H1 (cell line): ENCODE results near the gene TMSB10. TPM values are rescaled to one million over a fixed set of nuclear protein-coding genes. Genes with fewer than 3 reads are reported as not detected.

Source experiments
- CTCF ChIA-PET: fragments of 300-600 bp; sonication (Branson Sonifier 250); formaldehyde crosslinking; loops from one replicate; lab custom pipeline; 2021; ENCODE audit not compliant: partially characterized antibody; lab: Charles Lee
- POLR2A ChIA-PET: fragments of 300-600 bp; sonication (Branson Sonifier 250); formaldehyde crosslinking; loops from one replicate; lab custom pipeline; 2021; ENCODE audit warnings: inconsistent platforms; ENCODE audit not compliant: partially characterized antibody; lab: Charles Lee
- DNase-seq, 2 experiments: peaks; one replicate each; pipeline versions ENCODE4 v3.0.0 to v3.0.0-alpha.2; 2010 to 2022; ENCODE audit warnings: low spot score in 2 of 2, low read depth in 1 of 2, mixed read lengths in 1 of 2
- FAIRE-seq: peaks from 2 replicates; lab custom pipeline; 2011; peaks lifted over from hg19 to GRCh38; lab: Jason Lieb, UNC
- H2AFZ ChIP-seq: 2 replicates; pipeline ENCODE4 v1.8.1; 2012; ENCODE audit warnings: low read length, inconsistent platforms
- H2AK5ac ChIP-seq: 2 replicates; pipeline ENCODE4 v1.6.1; 2013; ENCODE audit warnings: low read depth, low read length
- H2BK120ac ChIP-seq: replicated peaks from 2 replicates; pipeline ENCODE3; 2013; ENCODE audit warnings: low read depth, low read length, inconsistent platforms
- H2BK12ac ChIP-seq: 2 replicates; pipeline ENCODE4 v1.6.1; 2013; ENCODE audit warnings: low read depth, low read length
- H2BK15ac ChIP-seq: 2 replicates; pipeline ENCODE4 v1.6.1; 2013; ENCODE audit warnings: low read length
- H2BK20ac ChIP-seq: 2 replicates; pipeline ENCODE4 v1.6.1; 2013; ENCODE audit warnings: low read length
- H2BK5ac ChIP-seq: 2 replicates; pipeline ENCODE4 v1.6.1; 2013; ENCODE audit warnings: low read depth, low read length
- H3K14ac ChIP-seq: 2 replicates; pipeline ENCODE4 v1.6.1; 2013; ENCODE audit warnings: inconsistent platforms; ENCODE audit not compliant: insufficient read length
- H3K18ac ChIP-seq: 2 replicates; pipeline ENCODE4 v1.6.1; 2013; ENCODE audit warnings: low read length; ENCODE audit errors: extremely low read depth
- H3K23ac ChIP-seq: 2 replicates; pipeline ENCODE4 v1.6.1; 2013; ENCODE audit warnings: inconsistent platforms; ENCODE audit not compliant: insufficient read length
- H3K23me2 ChIP-seq: 2 replicates; pipeline ENCODE4 v1.6.1; 2013; ENCODE audit warnings: low read depth, low read length
- H3K27ac ChIP-seq: 2 replicates; pipeline ENCODE4 v1.6.1; 2011; ENCODE audit warnings: low read depth, low read length, inconsistent platforms
- H3K27me3 ChIP-seq, 4 experiments: replicated peaks in 1 of 4; 1 replicate in 1 of 4; 2 replicates in 3 of 4; pipeline versions ENCODE4 v1.6.1 to v1.8.1; 2011 to 2013; ENCODE audit warnings: low read length in 3 of 4, mild to moderate bottlenecking in 3 of 4, inconsistent platforms in 2 of 4, mixed read lengths in 2 of 4, moderate library complexity in 1 of 4; ENCODE audit not compliant: control insufficient read depth in 3 of 4, insufficient read depth in 3 of 4; ENCODE audit errors: extremely low read depth in 1 of 4
- H3K36me3 ChIP-seq, 4 experiments: 2 replicates each; pipeline versions ENCODE4 v1.6.1 to v1.8.1; 2011 to 2013; ENCODE audit warnings: mild to moderate bottlenecking in 4 of 4, low read length in 3 of 4, moderate library complexity in 2 of 4, control low read depth in 1 of 4, inconsistent platforms in 1 of 4; ENCODE audit not compliant: insufficient read depth in 4 of 4, control insufficient read depth in 2 of 4
- H3K4ac ChIP-seq: replicated peaks from 2 replicates; pipeline ENCODE3; 2013; ENCODE audit warnings: low read length, low read depth, mixed read lengths, inconsistent platforms; ENCODE audit not compliant: insufficient read length
- H3K4me1 ChIP-seq, 4 experiments: replicated peaks in 1 of 4; 1 replicate in 1 of 4; 2 replicates in 3 of 4; pipeline versions ENCODE4 v1.6.1 to v1.8.1; 2011 to 2013; ENCODE audit warnings: low read length in 3 of 4, inconsistent platforms in 2 of 4, mixed read lengths in 1 of 4; ENCODE audit not compliant: insufficient read depth in 4 of 4, control insufficient read depth in 3 of 4
- H3K4me2 ChIP-seq, 2 experiments: 2 replicates each; pipeline versions ENCODE4 v1.6.1 to v1.8.1; 2011 to 2013; ENCODE audit warnings: low read depth in 2 of 2, low read length in 2 of 2, control low read depth in 1 of 2, inconsistent platforms in 1 of 2, mild to moderate bottlenecking in 1 of 2; ENCODE audit not compliant: insufficient read depth in 1 of 2
- H3K4me3 ChIP-seq, 4 experiments: fragments of 200-600, 300-600 bp in 1 of 4; sonication (generic), shearing (Covaris generic), sonication (Bioruptor Twin) in 1 of 4; 2 replicates each; pipeline versions ENCODE4 v1.5.1 to v1.8.1; 2011 to 2016; ENCODE audit warnings: low read length in 4 of 4, low read depth in 3 of 4, control low read depth in 2 of 4, inconsistent platforms in 2 of 4, mild to moderate bottlenecking in 2 of 4, mixed read lengths in 1 of 4, moderate library complexity in 1 of 4; ENCODE audit not compliant: insufficient read depth in 2 of 4; ENCODE audit errors: extremely low read depth in 1 of 4
- H3K56ac ChIP-seq: replicated peaks from 2 replicates; pipeline ENCODE3; 2013; ENCODE audit warnings: low read depth, mild to moderate bottlenecking, mixed read lengths, low read length, inconsistent platforms; ENCODE audit not compliant: insufficient read length
- H3K79me1 ChIP-seq: 2 replicates; pipeline ENCODE4 v1.6.1; 2013; ENCODE audit warnings: low read depth, low read length, control low read depth
- H3K79me2 ChIP-seq, 2 experiments: 2 replicates each; pipeline versions ENCODE4 v1.6.1 to v1.8.1; 2012 to 2013; ENCODE audit warnings: low read length in 2 of 2, mild to moderate bottlenecking in 2 of 2, inconsistent platforms in 1 of 2; ENCODE audit not compliant: insufficient read depth in 2 of 2, control insufficient read depth in 1 of 2
- H3K9ac ChIP-seq, 4 experiments: replicated peaks in 1 of 4; 1 replicate in 1 of 4; 2 replicates in 3 of 4; pipeline versions ENCODE4 v1.6.1 to v1.8.1; 2011 to 2013; ENCODE audit warnings: low read depth in 3 of 4, low read length in 3 of 4, control low read depth in 2 of 4, mild to moderate bottlenecking in 2 of 4, moderate library complexity in 2 of 4, inconsistent platforms in 1 of 4; ENCODE audit errors: extremely low read depth in 1 of 4
- H3K9me3 ChIP-seq, 2 experiments: 2 replicates each; pipeline versions ENCODE4 v1.6.1 to v1.8.1; 2012 to 2013; ENCODE audit warnings: mild to moderate bottlenecking in 2 of 2, moderate library complexity in 2 of 2, control low read depth in 1 of 2, inconsistent platforms in 1 of 2, low read depth in 1 of 2, low read length in 1 of 2, mixed read lengths in 1 of 2; ENCODE audit not compliant: insufficient read depth in 2 of 2
- H4K20me1 ChIP-seq, 2 experiments: replicated peaks in 1 of 2; 2 replicates each; pipeline versions ENCODE3 to v1.8.1; 2011 to 2013; ENCODE audit warnings: inconsistent platforms in 2 of 2, low read length in 2 of 2, mild to moderate bottlenecking in 1 of 2; ENCODE audit not compliant: insufficient read depth in 2 of 2, control insufficient read depth in 1 of 2
- H4K5ac ChIP-seq: 2 replicates; pipeline ENCODE4 v1.6.1; 2013; ENCODE audit warnings: low read length, low read depth, mixed read lengths, inconsistent platforms; ENCODE audit not compliant: insufficient read length
- H4K8ac ChIP-seq: 2 replicates; pipeline ENCODE4 v1.8.0; 2013; ENCODE audit warnings: mild to moderate bottlenecking, moderate library complexity, low read length, inconsistent platforms; ENCODE audit not compliant: insufficient read depth; ENCODE audit errors: extremely low read depth
- H4K91ac ChIP-seq: replicated peaks from 2 replicates; pipeline ENCODE3; 2013; ENCODE audit warnings: low read length, mixed read lengths, inconsistent platforms; ENCODE audit not compliant: insufficient read length
- ASH2L ChIP-seq: fragments of 200-600, 300-600 bp; sonication (generic); IDR thresholded peaks from one replicate; pipeline ENCODE4 v1.7.1; 2017; ENCODE audit warnings: low read length
- CTBP2 ChIP-seq: IDR thresholded peaks from 2 replicates; pipeline ENCODE4 v1.7.0; 2011; ENCODE audit warnings: borderline replicate concordance, mild to moderate bottlenecking, moderate library complexity, mixed read lengths, low read length; ENCODE audit not compliant: insufficient read depth, insufficient read length
- EGR1 ChIP-seq: IDR thresholded peaks from 2 replicates; pipeline ENCODE4 v1.6.1; 2011; ENCODE audit warnings: low read depth, low read length, borderline replicate concordance
- HDAC2 ChIP-seq, 2 experiments: fragments of 300-600 bp in 1 of 2; sonication (generic) in 1 of 2; IDR thresholded peaks; 2 replicates each; pipeline ENCODE4 v1.6.1; 2011 to 2012; ENCODE audit warnings: low read depth in 2 of 2, low read length in 2 of 2, mild to moderate bottlenecking in 2 of 2, moderate library complexity in 2 of 2, borderline replicate concordance in 1 of 2, inconsistent platforms in 1 of 2
- KDM4A ChIP-seq: IDR thresholded peaks from one replicate; pipeline ENCODE4 v1.7.1; 2012; ENCODE audit warnings: low read depth, mild to moderate bottlenecking, moderate library complexity, low read length, inconsistent platforms; ENCODE audit not compliant: severe bottlenecking
- POLR2A ChIP-seq, 2 experiments: IDR thresholded peaks; 1 replicate in 1 of 2; 2 replicates in 1 of 2; pipeline ENCODE4 v1.6.1; 2011; ENCODE audit warnings: low read depth in 2 of 2, low read length in 2 of 2, mild to moderate bottlenecking in 2 of 2; ENCODE audit errors: control extremely low read depth in 1 of 2
- SAP30 ChIP-seq: fragments of 300-600 bp; sonication (generic); IDR thresholded peaks from 2 replicates; pipeline ENCODE4 v1.7.1; 2012; ENCODE audit warnings: low read length, moderate library complexity, mild to moderate bottlenecking, inconsistent platforms; ENCODE audit not compliant: insufficient read depth, insufficient replicate concordance
- TCF12 ChIP-seq: IDR thresholded peaks from 2 replicates; pipeline ENCODE4 v1.6.1; 2011; ENCODE audit warnings: low read depth, mild to moderate bottlenecking, low read length
- WGBS, 2 experiments: shearing (Covaris generic) in 1 of 2; methylation state at CpG; one replicate each; pipeline versions ENCODE4 v1.1.6 to v1.1.7; 2013 to 2015; ENCODE audit warnings: low lambda C conversion rate in 2 of 2, mixed read lengths in 2 of 2, inconsistent platforms in 1 of 2, low coverage in 1 of 2, missing lambda C conversion rate in 1 of 2; ENCODE audit not compliant: insufficient replicate concordance in 2 of 2, insufficient coverage in 1 of 2, insufficient read length in 1 of 2; ENCODE audit errors: extremely low coverage in 1 of 2, missing lambda C conversion rate in 1 of 2; 5-methylcytosine and 5-hydroxymethylcytosine counted together
- polyA plus RNA-seq, 7 experiments: library from polyadenylated mRNA; depleted of rRNA in 3 of 7; stranded (reverse) in 5 of 7; unstranded in 2 of 7; fragments of >200 nt in 5 of 7; fragments of 200-250 nt in 2 of 7; gene quantifications; 1 replicate in 5 of 7; 2 replicates in 1 of 7; 4 replicates in 1 of 7; pipeline versions ENCODE4 v1.2.1 to v1.2.3, GENCODE V29; 2011 to 2013; ENCODE audit warnings: missing spikeins in 2 of 7, mixed read lengths in 2 of 7
- total RNA-seq: library from RNA; stranded (reverse); fragmentation: NEBNext Ultra II Directional; extraction: Animal tissue kit (Norgen Biotek cat#: 25700); gene quantifications from 2 replicates; pipeline ENCODE4 v1.2.1, GENCODE V29; 2021
- TF ChIP-seq, protein P1 (sequence below): IDR thresholded peaks from 2 replicates; pipeline ENCODE4 v1.6.1; 2011; ENCODE audit warnings: low read depth, mild to moderate bottlenecking, low read length; ENCODE audit not compliant: insufficient read depth
- TF ChIP-seq, protein P2 (sequence below): IDR thresholded peaks from 2 replicates; pipeline ENCODE4 v1.6.1; 2012; ENCODE audit warnings: low read length, inconsistent platforms

TMSB10 gene
- total and polyA plus RNA-seq, 2 of the 8 experiments (the other 6 are each of a cell fraction or from before 2014, with no cell fraction given) = 593 to 1,075 TPM

- Histone ChIP-seq H3K36me3 (peaks cover 0 to 2% (median 0%) of the 10 kb centered on the region in 4 experiments; a peak in 1 of 8 replicates), H3K18ac (no peak overlapping the region), H3K4ac (no peak overlapping the region), H2AFZ (no peak overlapping the region), H4K8ac (no peak overlapping the region), H4K91ac (no peak overlapping the region), H2BK15ac (no peak overlapping the region), H3K14ac (no peak overlapping the region), H3K9me3 (no peaks in the 10 kb centered on the region), H3K23ac (no peak overlapping the region), H2BK5ac (no peak overlapping the region), H3K27me3 (peaks cover 0 to 10% (median 8%) of the 10 kb centered on the region in 4 experiments; a peak in 6 of 7 replicates), H3K27ac (no peak overlapping the region), H3K9ac (no peak overlapping the region), H3K4me3 (no peak overlapping the region), H3K4me1 (peaks cover 0 to 5% (median 1%) of the 10 kb centered on the region in 4 experiments; a peak in 3 of 7 replicates), H3K56ac (no peak overlapping the region), H3K79me2 (peaks cover 0 to 10% of the 10 kb centered on the region in 2 experiments; a peak in 1 of 4 replicates), H4K5ac (no peak overlapping the region), H3K4me2 (no peak overlapping the region), H2BK12ac (no peak overlapping the region), H4K20me1 (no peaks in the 10 kb centered on the region), H2BK20ac (no peak overlapping the region), H2AK5ac (no peak overlapping the region), H3K23me2 (peaks cover 9% of the 10 kb centered on the region), H3K79me1 (no peaks in the 10 kb centered on the region), H2BK120ac (no peak overlapping the region)
- CTCF ChIA-PET = interaction anchor here (4.9 to 6.1 kb wide), 2 partner anchors 21 to 24 kb away, joined by 17 to 31 read pairs; partner anchors contain the start of gene TRABD2A
- DNase-seq (no peak), FAIRE-seq (no peak)
- 100% methylated on average over 2 of the region's 2 CpGs; no CpG with 5 or more reads in 1 of the 2 experiments for WGBS, 2 experiments
- POLR2A ChIA-PET = interaction anchor here (0.8 kb wide), 1 partner anchor 18 kb away, joined by 3 read pairs; no protein-coding TSS in a partner anchor
- TF ChIP-seq, protein P1, sequence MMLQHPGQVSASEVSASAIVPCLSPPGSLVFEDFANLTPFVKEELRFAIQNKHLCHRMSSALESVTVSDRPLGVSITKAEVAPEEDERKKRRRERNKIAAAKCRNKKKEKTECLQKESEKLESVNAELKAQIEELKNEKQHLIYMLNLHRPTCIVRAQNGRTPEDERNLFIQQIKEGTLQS = no peak
- TF ChIP-seq KDM4A = no peak
- no peak for TF ChIP-seq TCF12
- no peak for TF ChIP-seq SAP30
- no peak for TF ChIP-seq POLR2A (IDR thresholded peaks at IDR 0.05; ENCODE audit: control extremely low read depth in 1 of 2, low read depth in 2 of 2, low read length in 2 of 2)
- TF ChIP-seq CTBP2 = no peak
- no peak for TF ChIP-seq ASH2L
- TF ChIP-seq EGR1 = no peak
- TF ChIP-seq HDAC2 (IDR thresholded peaks at IDR 0.05; ENCODE audit: borderline replicate concordance in 1 of 2, low read depth in 2 of 2, low read length in 2 of 2) = no peak
- TF ChIP-seq, protein P2, sequence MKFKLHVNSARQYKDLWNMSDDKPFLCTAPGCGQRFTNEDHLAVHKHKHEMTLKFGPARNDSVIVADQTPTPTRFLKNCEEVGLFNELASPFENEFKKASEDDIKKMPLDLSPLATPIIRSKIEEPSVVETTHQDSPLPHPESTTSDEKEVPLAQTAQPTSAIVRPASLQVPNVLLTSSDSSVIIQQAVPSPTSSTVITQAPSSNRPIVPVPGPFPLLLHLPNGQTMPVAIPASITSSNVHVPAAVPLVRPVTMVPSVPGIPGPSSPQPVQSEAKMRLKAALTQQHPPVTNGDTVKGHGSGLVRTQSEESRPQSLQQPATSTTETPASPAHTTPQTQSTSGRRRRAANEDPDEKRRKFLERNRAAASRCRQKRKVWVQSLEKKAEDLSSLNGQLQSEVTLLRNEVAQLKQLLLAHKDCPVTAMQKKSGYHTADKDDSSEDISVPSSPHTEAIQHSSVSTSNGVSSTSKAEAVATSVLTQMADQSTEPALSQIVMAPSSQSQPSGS = no peak
Observed at GRCh38 chr2:84901593-84902120, 3.8 kb upstream of the TMSB10 start.
